Neural crest cell (in vitro differentiated cells): ENCODE data around the gene PIGM. TPM values are rescaled to one million over a fixed set of nuclear protein-coding genes. Genes with fewer than 3 reads are reported as not detected.

ENCODE experiments used
- DNase-seq: peaks from one replicate; pipeline ENCODE4 v3.0.0; 2021; ENCODE audit warnings: low read depth, mixed read lengths, low spot score
- H3K27ac Mint-ChIP-seq: one replicate; pipeline ENCODE4 v1.8.0; 2021; ENCODE audit warnings: mild to moderate bottlenecking, mixed read lengths; ENCODE audit not compliant: unreplicated experiment
- H3K27me3 Mint-ChIP-seq: 2 replicates; pipeline ENCODE4 v1.8.0; 2021; ENCODE audit warnings: low read depth, mild to moderate bottlenecking, mixed read lengths
- H3K36me3 Mint-ChIP-seq: 2 replicates; pipeline ENCODE4 v1.8.0; 2021; ENCODE audit warnings: low read depth, mild to moderate bottlenecking, mixed read lengths
- H3K4me1 Mint-ChIP-seq: 2 replicates; pipeline ENCODE4 v1.8.0; 2021; ENCODE audit warnings: mixed read lengths
- H3K4me3 Mint-ChIP-seq: one replicate; pipeline ENCODE4 v1.8.0; 2021; ENCODE audit warnings: mild to moderate bottlenecking, mixed read lengths
- H3K9me3 Mint-ChIP-seq: 2 replicates; pipeline ENCODE4 v1.8.0; 2021; ENCODE audit warnings: mixed read lengths
- CTCF ChIP-seq: fragments of 200-600 bp; sonication (generic); conservative IDR thresholded peaks from 2 replicates; pipeline ENCODE4 v1.5.0; 2021; ENCODE audit warnings: antibody characterized with exemption, mild to moderate bottlenecking
- total RNA-seq: library from RNA; stranded (reverse); gene quantifications from 2 replicates; pipeline ENCODE4 v1.2.1, GENCODE V29; 2021

PIGM gene
- total RNA-seq, 1 donor from 2014 or later = 9.9 TPM

- DNase-seq = no peak
- H3K4me3 Mint-ChIP-seq = no peak overlapping the region
Observed at GRCh38 chr1:160040476-160040875, 8.7 kb upstream of the PIGM start.

GRCh38 chr1:160032165-160032820 lies 503 bp upstream of the PIGM start:
- H3K9me3 Mint-ChIP-seq = no peaks in the 10 kb centered on the region
- peak overlapping the region; percentile 95 for H3K4me3 Mint-ChIP-seq
- H3K27me3 Mint-ChIP-seq = peaks cover 30% of the 10 kb centered on the region
- peaks cover 27% of the 10 kb centered on the region for H3K4me1 Mint-ChIP-seq
- peak overlapping the region; percentile 95 for H3K27ac Mint-ChIP-seq
- no peaks in the 10 kb centered on the region for H3K36me3 Mint-ChIP-seq
- no peak for TF ChIP-seq CTCF
- DNase-seq = no peak

More at GRCh38 chr1:160040476-160040875, 8.7 kb upstream of the PIGM start:
- Mint-ChIP-seq H3K36me3 (no peaks in the 10 kb centered on the region), H3K27me3 (peaks cover 22% of the 10 kb centered on the region), H3K4me1 (no peaks in the 10 kb centered on the region), H3K9me3 (no peaks in the 10 kb centered on the region), H3K27ac (no peak overlapping the region)
- no peak for TF ChIP-seq CTCF

GRCh38 chr1:160030657-160031364 lies 979 bp downstream of the PIGM start:
- Mint-ChIP-seq H3K36me3 (no peaks in the 10 kb centered on the region), H3K27ac (peak overlapping the region; percentile 6), H3K9me3 (no peaks in the 10 kb centered on the region), H3K4me1 (peaks cover 27% of the 10 kb centered on the region), H3K27me3 (peaks cover 25% of the 10 kb centered on the region), H3K4me3 (peak overlapping the region; percentile 95)
- DNase-seq = no peak
- TF ChIP-seq CTCF = no peak

GRCh38 chr1:160028426-160028825 lies 3.4 kb downstream of the PIGM start:
- Mint-ChIP-seq H3K4me3 (no peak overlapping the region), H3K36me3 (no peaks in the 10 kb centered on the region), H3K27ac (no peak overlapping the region), H3K9me3 (no peaks in the 10 kb centered on the region), H3K4me1 (peaks cover 48% of the 10 kb centered on the region), H3K27me3 (peaks cover 6% of the 10 kb centered on the region)
- no peak for DNase-seq
- no peak for TF ChIP-seq CTCF

GRCh38 chr1:160025314-160025713 lies 6.5 kb downstream of the PIGM start:
- Mint-ChIP-seq H3K36me3 (no peaks in the 10 kb centered on the region), H3K4me3 (peak overlapping the region; percentile 2), H3K27ac (peak overlapping the region; percentile 3), H3K4me1 (peaks cover 30% of the 10 kb centered on the region), H3K27me3 (no peaks in the 10 kb centered on the region), H3K9me3 (no peaks in the 10 kb centered on the region)
- TF ChIP-seq CTCF = no peak
- DNase-seq = no peak
